Heart right ventricle (tissue), 16 donors: Measurements from ENCODE around the gene CDC42BPA. TPM values are rescaled to one million over a fixed set of nuclear protein-coding genes. Genes with fewer than 3 reads are reported as not detected.

Experiments
- ATAC-seq, 8 donors: fragments of 200-7000 bp; cut with Tn5 transposase; one replicate each; pipeline ENCODE4 v1.9.1; 2020; ENCODE audit warnings: mild to moderate bottlenecking in 8 of 8, moderate library complexity in 8 of 8, moderate number of reproducible peaks in 1 of 8
- DNase-seq, 2 donors: peaks; one replicate each; pipeline ENCODE4 v3.0.0-alpha.2; 2020
- H3K27ac ChIP-seq, 10 donors: fragments of 200-600 bp; sonication (generic) in 2 of 10; one replicate each; pipeline versions ENCODE4 v1.5.0 to v1.8.0; 2020 to 2022; ENCODE audit warnings: mild to moderate bottlenecking in 3 of 10
- H3K27me3 ChIP-seq, 7 donors: fragments of 200-600 bp; one replicate each; pipeline ENCODE4 v1.8.0; 2021 to 2022; ENCODE audit warnings: mild to moderate bottlenecking in 2 of 7
- H3K36me3 ChIP-seq, 9 donors: fragments of 200-600 bp; sonication (generic) in 1 of 9; one replicate each; pipeline versions ENCODE4 v1.5.0 to v1.8.0; 2020 to 2022; ENCODE audit warnings: mild to moderate bottlenecking in 2 of 9
- H3K4me1 ChIP-seq, 9 donors: fragments of 200-600 bp; sonication (generic) in 1 of 9; one replicate each; pipeline versions ENCODE4 v1.5.0 to v1.8.0; 2020 to 2022; ENCODE audit warnings: mild to moderate bottlenecking in 4 of 9
- H3K4me3 ChIP-seq, 10 donors: fragments of 200-600 bp; sonication (generic) in 2 of 10; one replicate each; pipeline versions ENCODE4 v1.5.0 to v1.8.0; 2020 to 2022; ENCODE audit warnings: mild to moderate bottlenecking in 7 of 10, moderate library complexity in 2 of 10
- H3K9me3 ChIP-seq, 11 donors: fragments of 200-600 bp in 10 of 11; sonication (generic) in 2 of 11; one replicate each; pipeline versions ENCODE4 v1.5.0 to v1.8.0; 2013 to 2022; ENCODE audit warnings: mild to moderate bottlenecking in 2 of 11, control low read depth in 1 of 11, moderate library complexity in 1 of 11
- CTCF ChIP-seq, 9 donors: fragments of 200-600 bp; sonication (generic) in 2 of 9; IDR thresholded peaks; one replicate each; pipeline versions ENCODE4 v1.5.0 to v1.8.0; 2021 to 2022; ENCODE audit warnings: antibody characterized with exemption in 9 of 9, mild to moderate bottlenecking in 5 of 9, moderate library complexity in 1 of 9
- WGBS, 2 donors: extraction: QIAGEN DNeasy Blood & Tissue Kit; methylation state at CpG; one replicate each; pipeline ENCODE4 v1.1.7; 2013; ENCODE audit warnings: inconsistent platforms in 1 of 2; 5-methylcytosine and 5-hydroxymethylcytosine counted together
- intact Hi-C, 10 donors: fragments of 100-400 bp; cut with DNase I; formaldehyde crosslinking; loops; one replicate each; pipeline versions ENCODE4 v1.11.1 to v1.14.2; 2022
- polyA plus RNA-seq, 2 donors: library from polyadenylated mRNA; stranded (reverse); fragments of 200-250 nt; gene quantifications; one replicate each; pipeline ENCODE4 v1.2.3, GENCODE V29; 2013
- total RNA-seq, 10 donors: library from RNA; stranded (reverse); fragmentation: NEBNext Ultra II Directional in 3 of 10; extraction: Animal tissue kit (Norgen Biotek cat#: 25700) in 3 of 10; gene quantifications; one replicate each; pipeline versions ENCODE4 v1.2.1 to v1.2.4, GENCODE V29; 2021 to 2023
- donor health status: Arrhythmogenic right ventricular cardiomyopathy.
- donor health status: ischemic (EF 13 %, LVEDD 7.1; RV severe dilation, severe dysfunction).
- donor health status: healthy with polysubstance abuse.
- donor health status: DM: no; HTN: yes; CAD: no.
- donor health status: DM: no; HTN: no; CAD: no.
- donor health status: ischemic (EF 25% LVEDD 6.9; RV normal size, moderate dysfunction).
- donor health status: ischemic (EF 25% LVEDD 5.7; RV mildly dilated, moderate dysfunction).
- donor health status: healthy.
- donor health status: DM: yes; HTN: yes; CAD: no.
- donor health status: Ischemic cardiomyopathy.
- donor health status: ischemic (EF 35%, LVEDD 5.7; RV mildly dilated, moderate dysfunction).
- donor health status: nonischemic (EF 11% LVEDD 7.7; RV severe dilation, severe dysfunction).
- donor health status: DM: yes; HTN: yes; CAD: no.
- donor health status: PGD.
- donor health status: ischemic (EF 29% LVEDD 5.4; RV normal size, mild dysfunction).
- donor health status: nonischemic (EF 23%, LVEDD 6.1; RV moderate dilation, normal function).

CDC42BPA gene
- total and polyA plus RNA-seq, 12 donors = 8.6 to 39.5 (median 31.5) TPM

GRCh38 chr1:227351443-227351842 lies 33.2 kb upstream of the CDC42BPA start:
- Histone ChIP-seq H3K27ac (peak overlapping the region in 5 of 10 donors; percentile 12 to 48 (median 28)), H3K27me3 (no peaks in the 10 kb centered on the region), H3K36me3 (no peaks in the 10 kb centered on the region), H3K4me3 (no peak overlapping the region), H3K4me1 (peaks cover 3 to 31% (median 23%) of the 10 kb centered on the region in 9 donors), H3K9me3 (no peaks in the 10 kb centered on the region)
- TF ChIP-seq CTCF (IDR thresholded peaks at IDR 0.05) = no peak
- 0 to 36% methylated on average over 1 of the region's 1 CpG for WGBS, 2 donors
- DNase-seq (peak in 1 of 2 donors; percentile 18), ATAC-seq (peak in 7 of 8 donors; percentile 58 to 88 (median 78))
- intact Hi-C loops = loop anchor here in 1 of 10 donors (2.0 kb wide), 1 partner anchor 33 kb away; the partner anchor contains the start of gene CDC42BPA

- intact Hi-C loops = loop anchor here in 1 of 10 donors (2.0 kb wide), 1 partner anchor 31 kb away; the partner anchor contains the start of gene CDC42BPA
- ATAC-seq = no peak
- no peak for DNase-seq
- Histone ChIP-seq H3K36me3 (no peaks in the 10 kb centered on the region), H3K27me3 (no peaks in the 10 kb centered on the region), H3K27ac (no peak overlapping the region), H3K4me1 (peaks cover 3 to 28% (median 21%) of the 10 kb centered on the region in 9 donors), H3K9me3 (no peaks in the 10 kb centered on the region), H3K4me3 (no peak overlapping the region)
- TF ChIP-seq CTCF (IDR thresholded peaks at IDR 0.05) = no peak
- 94 to 100% methylated on average over 3 of the region's 3 CpGs for WGBS, 2 donors
These were observed 31.7 kb upstream of the CDC42BPA start for GRCh38 chr1:227349967-227350366.

- intact Hi-C loops = no loop called here
- Histone ChIP-seq H3K9me3 (peaks cover 0 to 21% (median 4%) of the 10 kb centered on the region in 11 donors), H3K4me3 (no peak overlapping the region), H3K4me1 (peaks cover 0 to 4% (median 0%) of the 10 kb centered on the region in 9 donors), H3K27ac (no peak overlapping the region), H3K36me3 (no peaks in the 10 kb centered on the region), H3K27me3 (no peaks in the 10 kb centered on the region)
- TF ChIP-seq CTCF (IDR thresholded peaks at IDR 0.05) = no peak
- peak in 1 of 8 donors; percentile 75 for ATAC-seq
- DNase-seq = no peak
- 36 to 45% methylated on average over 3 of the region's 3 CpGs for WGBS, 2 donors
These were observed 25.6 kb upstream of the CDC42BPA start for GRCh38 chr1:227343727-227344551.

GRCh38 chr1:227343206-227343605 lies 24.9 kb upstream of the CDC42BPA start:
- peaks cover 0 to 21% (median 4%) of the 10 kb centered on the region in 11 donors for H3K9me3 ChIP-seq
- H3K4me3 ChIP-seq = no peak overlapping the region
- H3K27ac ChIP-seq = no peak overlapping the region
- H3K4me1 ChIP-seq = peaks cover 0 to 4% (median 0%) of the 10 kb centered on the region in 9 donors
- no peak for DNase-seq
- no peaks in the 10 kb centered on the region for H3K27me3 ChIP-seq
- intact Hi-C loops = no loop called here
- no peak for ATAC-seq
- H3K36me3 ChIP-seq = no peaks in the 10 kb centered on the region
- TF ChIP-seq CTCF (IDR thresholded peaks at IDR 0.05) = no peak
